ENCODE data around the gene BEND5. TPM values are rescaled to one million over a fixed set of nuclear protein-coding genes. Genes with fewer than 3 reads are reported as not detected.

The BEND5 gene
- total and polyA plus RNA-seq, 2 of the 13 experiments (the other 11 are each of a cell fraction or from before 2014, with no cell fraction given): 0.11 TPM; not detected in 1

GRCh38 chr1:48691429-48692001 is 85.2 kb downstream of the BEND5 start:
- Histone ChIP-seq H3K27me3 (ENCODE audit: control insufficient read depth in 1 of 2, insufficient read depth in 2 of 2, low read length in 2 of 2) (no peaks in the 10 kb centered on the region; a peak in 2 of 5 replicates), H3K4me3 (replicated peaks in 1 of 3; ENCODE audit: insufficient read depth in 1 of 3, low read depth in 2 of 3, low read length in 3 of 3) (no peak overlapping the region), H3K9ac (ENCODE audit: insufficient read depth, low read depth, low read length) (no peak overlapping the region), H3K4me2 (ENCODE audit: low read depth, low read length) (no peak overlapping the region), H3K4me1 (ENCODE audit: insufficient read depth, low read length) (no peaks in the 10 kb centered on the region), H3K36me3 (replicated peaks in 1 of 2; ENCODE audit: control insufficient read depth in 1 of 2, insufficient read depth in 2 of 2, low read length in 2 of 2) (no peaks in the 10 kb centered on the region), H3K27ac (ENCODE audit: extremely low read length, insufficient read depth, low read length) (no peak overlapping the region), H3K79me2 (ENCODE audit: insufficient read depth, low read length) (no peaks in the 10 kb centered on the region), H3K9me3 (ENCODE audit: low read length) (no peaks in the 10 kb centered on the region), H4K20me1 (ENCODE audit: insufficient read depth, low read length) (no peaks in the 10 kb centered on the region), H2AFZ (ENCODE audit: low read length) (no peak overlapping the region)
- intact Hi-C loops (cut with micrococcal nuclease; ENCODE audit: unreplicated experiment) (no loop called here), in situ Hi-C loops (cut with HindIII; ENCODE audit: extremely low pct_ligation_motif_present, low pct_unique_long_range_greater_than_20kb) (loop anchor here (10.0 kb wide), 1 partner anchor 117 kb away; no protein-coding TSS in a partner anchor)
- BruUV-seq (replicated peaks): no TSS peak
- DNase-seq (ENCODE audit: low spot score) (no peak), FAIRE-seq (no peak), ATAC-seq (no peak)
- ChIA-PET POLR2A (no interaction called here), CTCF (ENCODE audit: low intra/inter-chr PET ratio, low total read pairs) (no interaction called here)
- TF ChIP-seq BATF2 (CRISPR knock-in tag; IDR thresholded peaks at IDR 0.05) (no peak), EP300 (IDR thresholded peaks at IDR 0.05; ENCODE audit: low read depth in 2 of 2, low read length in 2 of 2) (no peak), EP300 (CRISPR knock-in tag; IDR thresholded peaks at IDR 0.05; ENCODE audit: borderline replicate concordance) (no peak), RORA (CRISPR knock-in tag; IDR thresholded peaks at IDR 0.05) (no peak), ZNF549 (CRISPR knock-in tag; IDR thresholded peaks at IDR 0.05) (no peak), TRAFD1 (CRISPR knock-in tag; IDR thresholded peaks at IDR 0.05; ENCODE audit: borderline replicate concordance) (no peak), ZNF713 (CRISPR knock-in tag; IDR thresholded peaks at IDR 0.05) (no peak), ZNF646 (CRISPR knock-in tag; IDR thresholded peaks at IDR 0.05) (no peak), ZNF296 (CRISPR knock-in tag; conservative IDR thresholded peaks at IDR 0.05) (no peak)
- 18% methylated on average over 5 of the region's 5 CpGs for WGBS (ENCODE audit: low lambda C conversion rate)

Data from HepG2 (cell line).